K562 (cell line): ENCODE measurements around the gene ALDOC. TPM values are rescaled to one million over a fixed set of nuclear protein-coding genes. Genes with fewer than 3 reads are reported as not detected.

ENCODE experiments used
- EP400 ChIP-seq: fragments of 450-650 bp; IDR thresholded peaks from 2 replicates; pipeline ENCODE4 v1.6.1; 2017; ENCODE audit warnings: antibody characterized with exemption, mild to moderate bottlenecking, moderate library complexity
- ETV6 ChIP-seq, 3 experiments: fragments of 150-350 bp in 1 of 3; sonication (generic) in 1 of 3; formaldehyde crosslinking in 1 of 3; IDR thresholded peaks; 2 replicates each; pipeline versions ENCODE4 v1.6.1 to v1.8.0; 2014 to 2022; ENCODE audit warnings: borderline replicate concordance in 2 of 3, low read depth in 2 of 3, antibody characterized with exemption in 1 of 3, low read length in 1 of 3, mild to moderate bottlenecking in 1 of 3, missing genetic modification reagents in 1 of 3
- GTF2B ChIP-seq: IDR thresholded peaks from 2 replicates; pipeline ENCODE4 v1.6.1; 2011; ENCODE audit not compliant: insufficient read length; ENCODE audit errors: extremely low read depth
- KLF6 ChIP-seq: fragments of 250-450 bp; sonication (Bioruptor Pico); IDR thresholded peaks from 2 replicates; pipeline ENCODE4 v1.4.0; 2020; ENCODE audit warnings: mild to moderate bottlenecking, moderate library complexity, borderline replicate concordance
- LEF1 ChIP-seq: fragments of 450-650 bp; IDR thresholded peaks from 2 replicates; pipeline ENCODE4 v1.6.1; 2016; ENCODE audit warnings: mild to moderate bottlenecking
- MAFF ChIP-seq: IDR thresholded peaks from 2 replicates; pipeline ENCODE4 v1.6.1; 2012; ENCODE audit warnings: low read length, improper control_type of control experiment
- MAFK ChIP-seq: IDR thresholded peaks from 2 replicates; pipeline ENCODE4 v1.6.1; 2011; ENCODE audit warnings: low read length, improper control_type of control experiment
- MBD2 ChIP-seq: sonication (generic); IDR thresholded peaks from 2 replicates; pipeline ENCODE4 v1.6.1; 2016; ENCODE audit warnings: low read depth, borderline replicate concordance
- MYBL2 ChIP-seq, 2 experiments: fragments of 450-650 bp in 1 of 2; sonication (generic) in 1 of 2; formaldehyde crosslinking in 1 of 2; IDR thresholded peaks; 2 replicates each; pipeline versions ENCODE4 v1.6.1 to v1.8.1; 2017 to 2022; ENCODE audit warnings: borderline replicate concordance in 1 of 2, inconsistent platforms in 1 of 2, low read depth in 1 of 2, mild to moderate bottlenecking in 1 of 2, missing genetic modification reagents in 1 of 2, moderate library complexity in 1 of 2
- NCOA4 ChIP-seq: fragments of 450-650 bp; IDR thresholded peaks from 2 replicates; pipeline ENCODE4 v1.6.1; 2018; ENCODE audit warnings: mild to moderate bottlenecking; ENCODE audit not compliant: partially characterized antibody
- PATZ1 ChIP-seq: fragments of 250-450 bp; sonication (Bioruptor Pico); IDR thresholded peaks from 2 replicates; pipeline ENCODE4 v1.5.0; 2020; ENCODE audit warnings: mild to moderate bottlenecking, borderline replicate concordance
- PML ChIP-seq: IDR thresholded peaks from 2 replicates; pipeline ENCODE4 v1.6.1; 2012; ENCODE audit warnings: low read length, inconsistent platforms
- PPARD ChIP-seq: fragments of 250-450 bp; sonication (Bioruptor Pico); IDR thresholded peaks from 2 replicates; pipeline ENCODE4 v1.8.0; 2022; ENCODE audit warnings: inconsistent platforms, mild to moderate bottlenecking, moderate library complexity
- SMAD1 ChIP-seq: fragments of 150-350 bp; IDR thresholded peaks from 2 replicates; pipeline ENCODE4 v1.6.1; 2014; ENCODE audit warnings: low read length, low read depth; ENCODE audit not compliant: partially characterized antibody
- TRIM24 ChIP-seq, 2 experiments: fragments of 450-650 bp; IDR thresholded peaks; 2 replicates each; pipeline ENCODE4 v1.6.1; 2016
- TRIM28 ChIP-seq: fragments of 450-650 bp; IDR thresholded peaks from 2 replicates; pipeline ENCODE4 v1.6.1; 2017
- XRCC3 ChIP-seq: fragments of 450-650 bp; IDR thresholded peaks from 2 replicates; pipeline ENCODE4 v1.6.1; 2017; ENCODE audit warnings: mild to moderate bottlenecking, moderate library complexity
- ZEB2 ChIP-seq: fragments of 450-650 bp; IDR thresholded peaks from 2 replicates; pipeline ENCODE4 v1.6.1; 2016
- ZNF24 ChIP-seq: fragments of 450-650 bp; IDR thresholded peaks from 2 replicates; pipeline ENCODE4 v1.6.1; 2016
- polyA plus RNA-seq, 8 experiments: library from polyadenylated mRNA; depleted of rRNA in 4 of 8; stranded (reverse) in 5 of 8; unstranded in 3 of 8; fragments of >200 nt; fragmentation: Nextera tagmentation in 2 of 8; fragmentation: Illumina TruSeq in 1 of 8; extraction: Ambion mirVana in 2 of 8; extraction: Trizol in 1 of 8; gene quantifications; 2 replicates each; pipeline versions ENCODE4 v1.2.1 to v1.2.3, GENCODE V29; 2011 to 2014; ENCODE audit warnings: inconsistent platforms in 1 of 8, missing spikeins in 1 of 8
- total RNA-seq, 7 experiments: library from RNA; depleted of rRNA in 6 of 7; stranded (reverse); fragments of >200 nt in 6 of 7; fragmentation: Illumina TruSeq in 2 of 7; extraction: Trizol in 2 of 7; gene quantifications; 2 replicates each; pipeline versions ENCODE4 v1.2.1 to v1.2.3, GENCODE V29; 2011 to 2021; ENCODE audit warnings: low replicate concordance in 1 of 7
- TF ChIP-seq, protein P1 (sequence below): sonication (generic); formaldehyde crosslinking; IDR thresholded peaks from 2 replicates; pipeline ENCODE4 v1.8.0; 2022; ENCODE audit warnings: missing genetic modification reagents, mild to moderate bottlenecking, moderate library complexity, borderline replicate concordance
- TF ChIP-seq, protein P2 (sequence below): fragments of 250-450 bp; sonication (Bioruptor Pico); IDR thresholded peaks from 2 replicates; pipeline ENCODE4 v1.8.0; 2022; ENCODE audit warnings: inconsistent platforms
- TF ChIP-seq, protein P3 (sequence below): sonication (generic); formaldehyde crosslinking; IDR thresholded peaks from 2 replicates; pipeline ENCODE4 v1.8.1; 2023; ENCODE audit warnings: mild to moderate bottlenecking, missing genetic modification reagents

ALDOC gene
- total and polyA plus RNA-seq, 9 of the 15 experiments (the other 6 are each of a cell fraction or from before 2014, with no cell fraction given) = 43.2 to 263 (median 99.2) TPM

DNA sequence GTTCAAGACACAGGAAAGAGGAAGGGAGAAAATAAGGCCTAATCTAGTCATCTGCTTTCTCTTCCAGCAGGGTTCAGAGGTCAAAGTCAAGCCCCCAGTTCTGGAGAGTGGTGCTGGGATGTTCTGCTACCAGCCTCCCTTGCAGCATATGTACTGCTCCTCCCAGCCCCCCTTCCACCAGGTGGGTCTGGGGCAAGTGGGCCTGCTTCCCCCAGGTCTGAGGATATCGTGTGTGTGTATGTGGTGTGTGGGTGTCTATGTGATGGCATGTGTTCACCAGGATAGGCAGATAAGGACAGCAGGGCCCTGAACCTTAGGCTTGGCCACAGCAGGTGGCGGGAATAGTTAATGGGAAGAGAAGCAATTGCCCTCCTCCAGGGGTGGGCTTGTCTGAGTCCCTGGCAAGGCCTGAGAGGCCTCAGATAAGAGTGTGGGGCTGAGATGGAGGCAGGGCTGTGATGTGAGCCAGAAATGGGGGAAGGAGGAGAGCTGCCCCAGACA, 49.5 kb downstream of the ALDOC start (continued):
- TF ChIP-seq, protein P1, sequence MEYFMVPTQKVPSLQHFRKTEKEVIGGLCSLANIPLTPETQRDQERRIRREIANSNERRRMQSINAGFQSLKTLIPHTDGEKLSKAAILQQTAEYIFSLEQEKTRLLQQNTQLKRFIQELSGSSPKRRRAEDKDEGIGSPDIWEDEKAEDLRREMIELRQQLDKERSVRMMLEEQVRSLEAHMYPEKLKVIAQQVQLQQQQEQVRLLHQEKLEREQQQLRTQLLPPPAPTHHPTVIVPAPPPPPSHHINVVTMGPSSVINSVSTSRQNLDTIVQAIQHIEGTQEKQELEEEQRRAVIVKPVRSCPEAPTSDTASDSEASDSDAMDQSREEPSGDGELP = peak; percentile 83
- TF ChIP-seq ZNF24 (0 out of 2 replicates have a peak, but pooled peaks have one; percentile 8), TRIM24 (IDR thresholded peaks at IDR 0.05) (peak; percentile 100), KLF6 (no peak), PML (peak; percentile 97), MBD2 (peak; percentile 56), NCOA4 (peak; percentile 43), EP400 (no peak), MAFK (no peak), MAFF (no peak), ETV6 (IDR thresholded peaks at IDR 0.05; ENCODE audit: borderline replicate concordance in 1 of 2, low read depth in 2 of 2, low read length in 1 of 2) (no peak), ETV6 (CRISPR knock-in tag; IDR thresholded peaks at IDR 0.05; ENCODE audit: borderline replicate concordance) (no peak), PATZ1 (CRISPR knock-in tag) (no peak), MYBL2 (IDR thresholded peaks at IDR 0.05; ENCODE audit: low read depth) (no peak; the same call in 1 of the 2 replicates), MYBL2 (CRISPR knock-in tag; IDR thresholded peaks at IDR 0.05; ENCODE audit: borderline replicate concordance) (no peak), GTF2B (no peak), ZEB2 (peak; percentile 84; the same call in 1 of the 2 replicates), LEF1 (peak; percentile 85), PPARD (CRISPR knock-in tag) (no peak), TRIM28 (peak; percentile 97), XRCC3 (no peak), SMAD1 (no peak)
- TF ChIP-seq, protein P2, sequence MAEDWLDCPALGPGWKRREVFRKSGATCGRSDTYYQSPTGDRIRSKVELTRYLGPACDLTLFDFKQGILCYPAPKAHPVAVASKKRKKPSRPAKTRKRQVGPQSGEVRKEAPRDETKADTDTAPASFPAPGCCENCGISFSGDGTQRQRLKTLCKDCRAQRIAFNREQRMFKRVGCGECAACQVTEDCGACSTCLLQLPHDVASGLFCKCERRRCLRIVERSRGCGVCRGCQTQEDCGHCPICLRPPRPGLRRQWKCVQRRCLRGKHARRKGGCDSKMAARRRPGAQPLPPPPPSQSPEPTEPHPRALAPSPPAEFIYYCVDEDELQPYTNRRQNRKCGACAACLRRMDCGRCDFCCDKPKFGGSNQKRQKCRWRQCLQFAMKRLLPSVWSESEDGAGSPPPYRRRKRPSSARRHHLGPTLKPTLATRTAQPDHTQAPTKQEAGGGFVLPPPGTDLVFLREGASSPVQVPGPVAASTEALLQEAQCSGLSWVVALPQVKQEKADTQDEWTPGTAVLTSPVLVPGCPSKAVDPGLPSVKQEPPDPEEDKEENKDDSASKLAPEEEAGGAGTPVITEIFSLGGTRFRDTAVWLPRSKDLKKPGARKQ (CRISPR knock-in tag) = no peak
- TF ChIP-seq, protein P3, sequence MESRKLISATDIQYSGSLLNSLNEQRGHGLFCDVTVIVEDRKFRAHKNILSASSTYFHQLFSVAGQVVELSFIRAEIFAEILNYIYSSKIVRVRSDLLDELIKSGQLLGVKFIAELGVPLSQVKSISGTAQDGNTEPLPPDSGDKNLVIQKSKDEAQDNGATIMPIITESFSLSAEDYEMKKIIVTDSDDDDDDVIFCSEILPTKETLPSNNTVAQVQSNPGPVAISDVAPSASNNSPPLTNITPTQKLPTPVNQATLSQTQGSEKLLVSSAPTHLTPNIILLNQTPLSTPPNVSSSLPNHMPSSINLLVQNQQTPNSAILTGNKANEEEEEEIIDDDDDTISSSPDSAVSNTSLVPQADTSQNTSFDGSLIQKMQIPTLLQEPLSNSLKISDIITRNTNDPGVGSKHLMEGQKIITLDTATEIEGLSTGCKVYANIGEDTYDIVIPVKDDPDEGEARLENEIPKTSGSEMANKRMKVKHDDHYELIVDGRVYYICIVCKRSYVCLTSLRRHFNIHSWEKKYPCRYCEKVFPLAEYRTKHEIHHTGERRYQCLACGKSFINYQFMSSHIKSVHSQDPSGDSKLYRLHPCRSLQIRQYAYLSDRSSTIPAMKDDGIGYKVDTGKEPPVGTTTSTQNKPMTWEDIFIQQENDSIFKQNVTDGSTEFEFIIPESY (CRISPR knock-in tag) = no peak
